Kidney tubule cell (primary cell): ENCODE data around the gene SOX3.

Experiments used
- DNase-seq: peaks from one replicate; pipeline ENCODE4 v3.0.0-alpha.2; 2018; ENCODE audit warnings: low spot score

SOX3 gene

GRCh38 chrX:140495739-140496138, 9.1 kb downstream of the SOX3 start:
- no peak for DNase-seq

- no peak for DNase-seq
Measured at GRCh38 chrX:140492066-140492994, 12.5 kb downstream of the SOX3 start.

- no peak for DNase-seq
Measured at GRCh38 chrX:140480765-140481164, 24.1 kb downstream of the SOX3 start.

- DNase-seq = no peak
Measured at GRCh38 chrX:140477987-140478386, 26.9 kb downstream of the SOX3 start.

- no peak for DNase-seq
Measured at GRCh38 chrX:140475025-140475424, 29.8 kb downstream of the SOX3 start.

- peak; percentile 76 for DNase-seq
Measured at GRCh38 chrX:140467211-140467610, 37.7 kb downstream of the SOX3 start.
